ENCODE measurements around the gene SMTN. TPM values are rescaled to one million over a fixed set of nuclear protein-coding genes. Genes with fewer than 3 reads are reported as not detected.

Gene SMTN
- total and polyA plus RNA-seq, 10 of the 15 experiments (the other 5 are each of a cell fraction or from before 2014, with no cell fraction given): 0.92 to 21.9 (median 4.8) TPM

DNA sequence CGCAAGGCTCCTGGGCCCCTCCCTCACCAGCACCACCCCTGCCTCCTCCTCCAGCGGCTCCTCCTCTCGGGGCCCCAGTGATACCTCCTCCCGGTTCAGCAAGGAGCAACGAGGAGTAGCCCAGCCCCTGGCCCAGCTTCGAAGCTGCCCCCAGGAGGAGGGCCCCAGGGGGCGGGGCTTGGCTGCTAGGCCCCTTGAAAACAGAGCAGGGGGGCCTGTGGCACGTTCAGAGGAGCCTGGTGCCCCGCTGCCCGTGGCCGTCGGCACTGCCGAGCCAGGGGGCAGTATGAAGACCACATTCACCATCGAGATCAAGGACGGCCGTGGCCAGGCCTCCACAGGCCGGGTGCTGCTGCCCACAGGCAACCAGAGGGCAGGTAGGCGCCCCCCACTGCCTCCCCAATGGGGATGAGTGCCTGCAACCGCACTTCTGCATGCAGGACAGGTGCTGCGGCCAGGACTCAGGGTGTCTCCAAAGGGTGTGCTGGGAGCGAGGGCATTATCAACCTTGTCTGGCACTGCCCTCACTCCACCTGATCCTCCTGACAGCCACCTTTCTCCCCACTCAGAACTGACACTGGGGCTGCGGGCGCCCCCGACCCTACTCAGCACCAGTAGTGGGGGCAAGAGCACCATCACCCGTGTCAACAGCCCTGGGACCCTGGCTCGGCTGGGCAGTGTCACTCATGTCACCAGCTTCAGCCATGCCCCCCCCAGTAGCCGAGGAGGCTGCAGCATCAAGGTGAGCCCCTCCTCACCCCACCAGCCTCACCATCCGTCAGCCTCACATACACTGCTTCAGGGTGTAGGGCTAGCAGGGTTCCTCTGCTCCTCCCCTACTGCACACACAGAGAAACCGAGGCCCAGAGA, 10.2 kb downstream of the SMTN start:
- H3K36me3 ChIP-seq (ENCODE audit: control insufficient read depth in 2 of 2, insufficient read depth in 2 of 2, low read length in 1 of 2): peaks cover 0 to 10% of the 10 kb centered on the region in 2 experiments; a peak in 3 of 4 replicates
- ATAC-seq: no peak
- H3K9me3 ChIP-seq (replicated peaks; ENCODE audit: control insufficient read depth, insufficient read depth, low read length): no peaks in the 10 kb centered on the region
- H3K4me1 ChIP-seq (ENCODE audit: control insufficient read depth, insufficient read depth, low read length): no peaks in the 10 kb centered on the region; the same call in 1 of the 2 replicates
- DNase-seq (ENCODE audit: low read depth, low spot score): no peak
- no peak overlapping the region for H3K27ac ChIP-seq (ENCODE audit: control insufficient read depth, insufficient read depth)
- no peak overlapping the region for H2AFZ ChIP-seq (ENCODE audit: control insufficient read depth, low read depth, low read length)
- no peaks in the 10 kb centered on the region for H4K20me1 ChIP-seq (ENCODE audit: control insufficient read depth, insufficient read depth)
- WGBS (ENCODE audit: insufficient coverage, insufficient replicate concordance, low lambda C conversion rate, missing lambda C conversion rate): 79% methylated on average over 28 of the region's 29 CpGs
- no peak overlapping the region for H3K4me3 ChIP-seq
- H3K9ac ChIP-seq (ENCODE audit: control insufficient read depth, insufficient read depth, low read length): no peak overlapping the region
- no peaks in the 10 kb centered on the region for H3K27me3 ChIP-seq (replicated peaks in 1 of 2; ENCODE audit: control insufficient read depth in 2 of 2, insufficient read depth in 2 of 2, low read length in 1 of 2)
- POLR2A ChIA-PET: no interaction called here
- BruUV-seq (replicated peaks): no TSS peak
- SMC1A ChIA-PET (ENCODE audit: uncharacterized antibody, unreplicated experiment): no interaction called here
- H3K79me2 ChIP-seq (ENCODE audit: control insufficient read depth, insufficient read depth, low read length): no peaks in the 10 kb centered on the region
- no peak overlapping the region for H3K4me2 ChIP-seq (ENCODE audit: control insufficient read depth, insufficient read depth)
- CTCF ChIA-PET: interaction anchor here (2.6 kb wide), 1 partner anchor 17 kb away, joined by 7 read pairs; the partner anchor contains the start of gene SELENOM
- in situ Hi-C loops (cut with MboI) (no loop called here), intact Hi-C loops (cut with micrococcal nuclease; ENCODE audit: unreplicated experiment) (no loop called here)
- TF ChIP-seq KLF5 (IDR thresholded peaks at IDR 0.05; ENCODE audit: partially characterized antibody) (no peak), SPI1 (IDR thresholded peaks at IDR 0.05; ENCODE audit: borderline replicate concordance, insufficient read depth, low read depth, low read length) (no peak), SRF (IDR thresholded peaks at IDR 0.05; ENCODE audit: low read depth in 2 of 2, low read length in 2 of 2) (no peak), WRNIP1 (IDR thresholded peaks at IDR 0.05; ENCODE audit: borderline replicate concordance, low read depth, low read length) (no peak), CHD1 (IDR thresholded peaks at IDR 0.05; ENCODE audit: low read depth, low read length) (no peak), BMI1 (IDR thresholded peaks at IDR 0.05; ENCODE audit: borderline replicate concordance) (no peak), RFX5 (IDR thresholded peaks at IDR 0.05; ENCODE audit: low read depth, low read length) (no peak), SIX5 (IDR thresholded peaks at IDR 0.05; ENCODE audit: low read depth, low read length, severe bottlenecking) (no peak), MTA3 (IDR thresholded peaks at IDR 0.05; ENCODE audit: borderline replicate concordance, low read length) (no peak), YY1 (IDR thresholded peaks at IDR 0.05; ENCODE audit: low read depth, low read length) (no peak), EZH2 (IDR thresholded peaks at IDR 0.05; ENCODE audit: borderline replicate concordance, control insufficient read depth, low read depth, low read length) (no peak), FOXM1 (IDR thresholded peaks at IDR 0.05; ENCODE audit: low read depth, low read length) (no peak)
- TF ChIP-seq, protein P1, sequence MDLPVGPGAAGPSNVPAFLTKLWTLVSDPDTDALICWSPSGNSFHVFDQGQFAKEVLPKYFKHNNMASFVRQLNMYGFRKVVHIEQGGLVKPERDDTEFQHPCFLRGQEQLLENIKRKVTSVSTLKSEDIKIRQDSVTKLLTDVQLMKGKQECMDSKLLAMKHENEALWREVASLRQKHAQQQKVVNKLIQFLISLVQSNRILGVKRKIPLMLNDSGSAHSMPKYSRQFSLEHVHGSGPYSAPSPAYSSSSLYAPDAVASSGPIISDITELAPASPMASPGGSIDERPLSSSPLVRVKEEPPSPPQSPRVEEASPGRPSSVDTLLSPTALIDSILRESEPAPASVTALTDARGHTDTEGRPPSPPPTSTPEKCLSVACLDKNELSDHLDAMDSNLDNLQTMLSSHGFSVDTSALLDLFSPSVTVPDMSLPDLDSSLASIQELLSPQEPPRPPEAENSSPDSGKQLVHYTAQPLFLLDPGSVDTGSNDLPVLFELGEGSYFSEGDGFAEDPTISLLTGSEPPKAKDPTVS (IDR thresholded peaks at IDR 0.05; ENCODE audit: low read depth, low read length): no peak
- TF ChIP-seq, protein P2, sequence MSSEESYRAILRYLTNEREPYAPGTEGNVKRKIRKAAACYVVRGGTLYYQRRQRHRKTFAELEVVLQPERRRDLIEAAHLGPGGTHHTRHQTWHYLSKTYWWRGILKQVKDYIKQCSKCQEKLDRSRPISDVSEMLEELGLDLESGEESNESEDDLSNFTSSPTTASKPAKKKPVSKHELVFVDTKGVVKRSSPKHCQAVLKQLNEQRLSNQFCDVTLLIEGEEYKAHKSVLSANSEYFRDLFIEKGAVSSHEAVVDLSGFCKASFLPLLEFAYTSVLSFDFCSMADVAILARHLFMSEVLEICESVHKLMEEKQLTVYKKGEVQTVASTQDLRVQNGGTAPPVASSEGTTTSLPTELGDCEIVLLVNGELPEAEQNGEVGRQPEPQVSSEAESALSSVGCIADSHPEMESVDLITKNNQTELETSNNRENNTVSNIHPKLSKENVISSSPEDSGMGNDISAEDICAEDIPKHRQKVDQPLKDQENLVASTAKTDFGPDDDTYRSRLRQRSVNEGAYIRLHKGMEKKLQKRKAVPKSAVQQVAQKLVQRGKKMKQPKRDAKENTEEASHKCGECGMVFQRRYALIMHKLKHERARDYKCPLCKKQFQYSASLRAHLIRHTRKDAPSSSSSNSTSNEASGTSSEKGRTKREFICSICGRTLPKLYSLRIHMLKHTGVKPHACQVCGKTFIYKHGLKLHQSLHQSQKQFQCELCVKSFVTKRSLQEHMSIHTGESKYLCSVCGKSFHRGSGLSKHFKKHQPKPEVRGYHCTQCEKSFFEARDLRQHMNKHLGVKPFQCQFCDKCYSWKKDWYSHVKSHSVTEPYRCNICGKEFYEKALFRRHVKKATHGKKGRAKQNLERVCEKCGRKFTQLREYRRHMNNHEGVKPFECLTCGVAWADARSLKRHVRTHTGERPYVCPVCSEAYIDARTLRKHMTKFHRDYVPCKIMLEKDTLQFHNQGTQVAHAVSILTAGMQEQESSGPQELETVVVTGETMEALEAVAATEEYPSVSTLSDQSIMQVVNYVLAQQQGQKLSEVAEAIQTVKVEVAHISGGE (CRISPR knock-in tag; IDR thresholded peaks at IDR 0.05): no peak
- TF ChIP-seq, protein P3, sequence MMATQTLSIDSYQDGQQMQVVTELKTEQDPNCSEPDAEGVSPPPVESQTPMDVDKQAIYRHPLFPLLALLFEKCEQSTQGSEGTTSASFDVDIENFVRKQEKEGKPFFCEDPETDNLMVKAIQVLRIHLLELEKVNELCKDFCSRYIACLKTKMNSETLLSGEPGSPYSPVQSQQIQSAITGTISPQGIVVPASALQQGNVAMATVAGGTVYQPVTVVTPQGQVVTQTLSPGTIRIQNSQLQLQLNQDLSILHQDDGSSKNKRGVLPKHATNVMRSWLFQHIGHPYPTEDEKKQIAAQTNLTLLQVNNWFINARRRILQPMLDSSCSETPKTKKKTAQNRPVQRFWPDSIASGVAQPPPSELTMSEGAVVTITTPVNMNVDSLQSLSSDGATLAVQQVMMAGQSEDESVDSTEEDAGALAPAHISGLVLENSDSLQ (IDR thresholded peaks at IDR 0.05): no peak
- TF ChIP-seq, protein P4, sequence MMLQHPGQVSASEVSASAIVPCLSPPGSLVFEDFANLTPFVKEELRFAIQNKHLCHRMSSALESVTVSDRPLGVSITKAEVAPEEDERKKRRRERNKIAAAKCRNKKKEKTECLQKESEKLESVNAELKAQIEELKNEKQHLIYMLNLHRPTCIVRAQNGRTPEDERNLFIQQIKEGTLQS (IDR thresholded peaks at IDR 0.05; ENCODE audit: borderline replicate concordance, extremely low read depth, low read depth, low read length): no peak
- RAD21 ChIA-PET (ENCODE audit: unreplicated experiment): no interaction called here
- no peak for FAIRE-seq
